NCI-H1436 (cell line): ENCODE data around the gene ACSM6.
"Not testable (repeated sequence)": the region's sequence is repeated elsewhere in the genome, so short reads cannot be mapped to it uniquely, and the experiment has no call there.

ENCODE experiments used
- DNase-seq: peaks from one replicate; lab custom pipeline; 2025; lab: John Stamatoyannopoulos, UW

The ACSM6 gene

DNA sequence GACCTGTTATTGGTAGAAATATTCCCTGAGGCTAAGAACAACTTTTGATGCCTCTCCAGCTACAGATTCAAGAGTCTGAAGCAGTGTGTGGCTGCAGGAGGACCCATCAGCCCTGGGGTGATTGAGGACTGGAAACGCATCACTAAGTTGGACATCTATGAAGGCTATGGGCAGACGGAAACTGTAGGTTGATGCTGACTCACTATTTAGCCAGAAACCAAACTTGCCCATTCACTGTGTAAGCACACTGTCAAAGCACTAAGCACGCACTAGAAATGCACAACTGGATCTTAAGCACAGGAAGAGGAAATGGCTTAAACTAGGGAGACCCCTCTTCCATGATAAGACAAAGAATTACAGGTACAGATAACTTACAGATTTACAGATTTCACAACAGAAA is 20.8 kb downstream of the ACSM6 start:
- DNase-seq, result no peak

GRCh38 chr10:95217476-95217875 is 23.4 kb downstream of the ACSM6 start:
- no peak for DNase-seq

GRCh38 chr10:95220539-95220938 is 26.5 kb downstream of the ACSM6 start:
- no peak for DNase-seq

- no peak for DNase-seq
Measured at GRCh38 chr10:95221124-95221523, 27.1 kb downstream of the ACSM6 start.

DNA sequence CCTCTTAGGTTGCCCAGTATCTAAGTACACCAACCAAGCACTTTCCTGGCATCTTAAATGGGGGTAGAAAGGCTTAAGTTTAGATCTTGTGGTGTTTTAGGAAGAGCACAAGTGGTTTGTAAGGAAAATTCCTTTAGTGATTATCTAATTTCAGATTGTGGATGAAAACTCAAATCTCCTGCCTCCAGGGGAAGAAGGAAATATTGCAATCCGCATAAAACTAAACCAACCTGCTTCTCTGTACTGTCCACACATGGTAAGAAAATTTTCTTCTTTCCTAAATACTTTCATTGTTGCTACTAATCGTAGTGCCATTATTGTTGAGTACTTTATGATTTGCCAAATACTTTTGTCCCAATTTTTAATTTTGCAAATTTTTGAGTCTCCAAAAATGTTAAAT is 31.1 kb downstream of the ACSM6 start:
- DNase-seq, result no peak

DNA sequence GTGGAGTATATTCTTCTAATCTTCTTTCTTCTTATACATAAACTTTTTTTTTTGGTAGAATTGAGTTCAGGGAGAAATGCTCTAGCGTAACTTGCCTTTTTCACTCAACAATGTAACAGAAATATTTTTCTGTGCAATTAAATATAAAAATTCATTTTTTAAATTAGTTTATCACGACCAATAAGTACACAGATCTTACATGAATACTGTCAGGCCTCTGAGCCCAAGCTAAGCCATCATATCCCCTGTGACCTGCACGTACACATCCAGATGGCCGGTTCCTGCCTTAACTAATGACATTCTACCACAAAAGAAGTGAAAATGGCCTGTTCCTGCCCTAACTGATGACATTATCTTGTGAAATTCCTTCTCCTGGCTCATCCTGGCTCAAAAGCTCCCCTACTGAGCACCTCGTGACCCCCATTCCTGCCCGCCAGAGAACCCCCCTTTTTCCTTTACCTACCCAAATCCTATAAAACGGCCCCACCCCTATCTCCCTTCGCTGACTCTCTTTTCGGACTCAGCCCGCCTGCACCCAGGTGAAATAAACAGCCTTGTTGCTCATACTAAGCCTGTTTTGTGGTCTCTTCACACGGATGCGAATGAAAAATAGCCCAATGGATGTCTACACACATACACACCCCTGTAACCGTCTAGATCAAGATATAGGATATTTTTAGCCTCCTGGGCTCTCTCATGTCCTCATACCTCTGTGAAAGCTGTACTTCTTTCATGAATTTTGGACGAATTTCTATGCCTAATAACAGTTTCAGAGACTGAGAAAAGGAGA is 35.1 kb downstream of the ACSM6 start:
- DNase-seq, result not testable (repeated sequence)

- DNase-seq, result no peak
Measured at GRCh38 chr10:95229724-95230627, 35.9 kb downstream of the ACSM6 start.

DNA sequence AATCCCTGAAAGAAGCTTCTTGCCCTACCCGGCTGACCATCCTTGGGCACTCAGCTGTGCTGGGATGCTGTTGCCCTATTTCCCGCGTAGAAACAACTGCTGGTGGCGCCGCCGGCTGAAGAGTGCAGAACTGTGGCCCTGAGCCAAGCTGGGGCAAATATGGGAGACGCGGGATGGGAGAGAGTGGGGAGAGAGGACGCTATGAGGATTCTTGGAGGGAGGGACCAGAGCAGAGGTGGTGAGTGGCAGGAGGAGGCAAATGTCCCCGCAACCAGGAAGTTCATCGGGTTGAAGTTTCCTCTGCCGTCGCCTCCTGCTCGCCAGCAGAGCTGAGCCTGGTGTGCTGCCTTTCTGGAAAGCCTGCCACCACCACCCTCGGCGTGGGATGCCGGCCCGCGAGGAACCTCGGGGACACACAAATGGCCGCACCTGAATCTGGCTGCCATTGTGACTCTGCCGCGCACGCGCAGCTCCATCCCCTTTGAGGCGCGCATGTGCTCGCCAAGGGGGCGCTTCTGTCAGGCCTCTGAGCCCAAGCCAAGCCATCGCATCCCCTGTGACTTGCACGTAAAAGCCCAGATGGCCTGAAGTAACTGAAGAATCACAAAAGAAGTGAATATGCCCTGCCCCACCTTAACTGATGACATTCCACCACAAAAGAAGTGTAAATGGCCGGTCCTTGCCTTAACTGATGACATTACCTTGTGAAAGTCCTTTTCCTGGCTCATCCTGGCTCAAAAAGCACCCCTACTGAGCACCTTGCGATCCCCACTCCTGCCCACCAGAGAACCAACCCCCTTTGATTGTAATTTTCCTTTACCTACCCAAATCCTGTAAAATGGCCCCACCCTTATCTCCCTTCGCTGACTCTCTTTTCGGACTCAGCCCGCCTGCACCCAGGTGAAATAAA is 36.9 kb downstream of the ACSM6 start:
- DNase-seq, result not testable (repeated sequence)

DNA sequence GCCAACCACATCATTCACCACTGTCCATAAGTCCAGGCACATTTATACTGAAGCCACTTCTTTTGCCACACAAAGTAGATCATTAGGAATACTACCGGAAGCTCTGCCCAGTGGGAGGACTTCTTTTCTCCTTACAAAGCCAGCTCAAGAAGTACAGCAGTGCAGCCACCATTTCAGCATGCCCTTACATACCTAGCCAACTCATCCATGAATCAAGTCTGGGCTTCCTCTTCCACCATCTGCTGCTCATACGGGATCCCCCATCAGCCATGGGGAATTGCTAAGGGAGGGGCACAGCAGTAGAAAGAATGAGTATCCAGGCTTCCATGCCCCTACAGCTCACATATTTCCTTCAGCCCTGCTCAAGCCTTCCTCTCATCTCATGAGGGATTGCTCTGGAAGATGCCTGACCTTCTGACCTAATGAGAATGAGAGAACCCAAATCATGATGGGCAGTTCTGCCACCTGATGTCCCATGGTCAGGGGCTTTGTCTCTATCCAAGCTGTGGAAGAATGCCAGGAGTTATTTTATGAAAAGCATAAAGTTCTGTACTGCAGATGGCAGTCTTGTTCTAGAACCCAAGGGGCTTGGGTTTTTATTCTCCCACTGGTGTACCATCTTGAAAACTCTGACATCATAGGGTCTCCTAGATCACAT is 39.5 kb downstream of the ACSM6 start:
- DNase-seq, result no peak

- DNase-seq, result no peak
Measured at GRCh38 chr10:95234951-95235350, 40.9 kb downstream of the ACSM6 start.

GRCh38 chr10:95235676-95236067 is 41.6 kb downstream of the ACSM6 start:
- DNase-seq, result no peak

GRCh38 chr10:95236068-95236903 is 42.2 kb downstream of the ACSM6 start:
- DNase-seq, result no peak

- no peak for DNase-seq
Measured at GRCh38 chr10:95237376-95238170, 43.5 kb downstream of the ACSM6 start.

GRCh38 chr10:95240096-95240495 is 46.1 kb downstream of the ACSM6 start:
- not testable (repeated sequence) for DNase-seq

DNA sequence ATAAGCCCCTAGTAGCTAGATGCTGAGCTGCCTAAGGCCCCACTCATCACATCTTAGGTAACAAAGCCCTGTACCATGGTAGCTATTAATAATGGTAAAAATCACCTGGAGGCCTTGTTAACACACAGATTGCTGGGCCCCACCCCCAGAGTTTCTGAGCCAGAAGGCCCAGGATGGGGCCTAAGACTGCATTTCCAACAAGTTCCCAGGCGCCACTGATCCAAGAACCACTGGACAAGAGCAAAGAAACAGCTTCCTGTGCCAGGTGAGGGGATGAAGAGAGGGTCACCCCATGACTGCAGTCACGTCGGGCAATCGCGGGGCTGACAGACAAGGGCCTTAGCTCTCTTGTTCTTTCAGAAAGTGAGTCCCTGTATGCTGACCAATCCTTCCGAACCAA is 46.8 kb downstream of the ACSM6 start:
- no peak for DNase-seq

DNA sequence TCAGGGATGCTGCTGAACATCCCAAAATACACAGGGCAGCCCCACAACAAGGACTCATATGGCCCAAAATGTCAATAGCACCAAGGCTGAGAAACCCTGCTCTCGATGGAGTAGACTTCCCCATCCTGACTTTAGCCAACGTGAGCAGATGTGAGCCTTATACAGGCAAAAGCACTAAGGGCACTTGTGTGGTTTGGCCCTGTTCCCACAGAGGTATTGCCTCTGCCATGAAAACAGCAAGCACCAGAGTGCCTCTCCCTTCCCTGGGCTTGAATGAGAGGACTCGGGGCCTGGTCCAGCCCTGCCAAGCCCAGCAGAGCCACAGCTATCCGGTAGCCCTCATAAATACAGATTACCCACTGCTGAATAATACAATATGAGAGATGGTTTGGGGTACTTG is 47.5 kb downstream of the ACSM6 start:
- no peak for DNase-seq

GRCh38 chr10:95242581-95243317 is 48.7 kb downstream of the ACSM6 start:
- DNase-seq, result peak; percentile 2

DNA sequence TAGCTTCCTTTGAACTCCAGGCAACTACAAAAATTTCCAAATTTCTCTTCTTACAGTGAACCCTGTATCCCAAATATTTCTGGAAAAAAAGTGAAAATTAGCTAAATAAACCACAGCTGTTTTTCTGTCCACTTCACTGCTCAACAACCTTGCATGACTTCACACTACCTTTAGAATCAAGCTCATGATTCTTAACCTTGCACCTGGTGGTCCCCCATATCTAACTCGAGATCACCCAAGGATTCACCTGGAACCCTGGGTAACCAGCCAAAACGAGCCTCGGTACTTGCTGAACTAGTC is 49.2 kb downstream of the ACSM6 start:
- no peak for DNase-seq

DNA sequence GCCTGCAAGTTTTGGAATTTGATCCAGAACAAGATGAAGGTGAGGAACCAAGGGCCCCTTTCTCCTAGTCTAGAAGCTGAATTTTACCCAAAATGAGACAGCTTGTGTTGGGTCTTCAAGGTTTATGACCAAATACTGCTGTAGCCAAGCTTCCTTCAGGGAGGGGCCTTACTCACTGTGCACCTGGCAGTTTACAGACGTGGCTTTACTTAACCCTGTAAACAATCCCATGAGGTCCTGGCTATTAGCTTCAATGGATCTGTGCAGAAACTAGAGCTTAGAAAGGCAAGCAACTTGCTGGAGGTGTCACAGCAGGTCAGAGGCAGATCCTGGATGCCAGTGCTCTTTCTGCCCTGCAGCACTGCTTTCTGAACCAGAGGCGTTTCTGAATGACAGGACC is 50.1 kb downstream of the ACSM6 start:
- no peak for DNase-seq
